ENCODE results near the gene EMX1.

The EMX1 gene

GRCh38 chr2:72963423-72964145 is 46.3 kb downstream of the EMX1 start:
- TF ChIP-seq ZIC2 (tag by site-specific recombination; IDR thresholded peaks at IDR 0.05) (peak; percentile 35), ZNF560 (tag by site-specific recombination; IDR thresholded peaks at IDR 0.05; ENCODE audit: borderline replicate concordance) (no peak)
- ChIA-PET POLR2A (no interaction called here), CTCF (interaction anchor here (0.6 to 1.3 kb wide), 7 partner anchors 10 to 346 kb away, joined by 3 to 8 read pairs (median 4); no protein-coding TSS in a partner anchor)
- H3K4me1 ChIP-seq (ENCODE audit: control insufficient read depth, insufficient read depth, low read length): no peaks in the 10 kb centered on the region
- H3K4me3 ChIP-seq (ENCODE audit: low read depth, low read length): no peak overlapping the region
- H3K27ac ChIP-seq (ENCODE audit: extremely low read depth, low read depth, low read length): no peak overlapping the region
- H3K36me3 ChIP-seq (ENCODE audit: control insufficient read depth in 2 of 2, insufficient read depth in 1 of 2, low read length in 2 of 2): peaks cover 0 to 10% of the 10 kb centered on the region in 2 experiments; a peak in 1 of 3 replicates
- H3K9me3 ChIP-seq (ENCODE audit: control insufficient read depth, insufficient read depth, low read depth, low read length): no peaks in the 10 kb centered on the region

- no peaks in the 10 kb centered on the region for H3K9me3 ChIP-seq (ENCODE audit: control insufficient read depth, insufficient read depth, low read depth, low read length)
Measured at GRCh38 chr2:72964146-72964525, 46.8 kb downstream of the EMX1 start.

GRCh38 chr2:72965016-72965415 is 47.7 kb downstream of the EMX1 start:
- POLR2A ChIA-PET: no interaction called here
- Histone ChIP-seq H3K4me3 (ENCODE audit: low read depth, low read length) (no peak overlapping the region), H3K36me3 (ENCODE audit: control insufficient read depth in 2 of 2, insufficient read depth in 1 of 2, low read length in 2 of 2) (peaks cover 0 to 10% of the 10 kb centered on the region in 2 experiments; a peak in 1 of 3 replicates), H3K4me1 (ENCODE audit: control insufficient read depth, insufficient read depth, low read length) (no peaks in the 10 kb centered on the region), H3K27ac (ENCODE audit: extremely low read depth, low read depth, low read length) (no peak overlapping the region), H3K9me3 (ENCODE audit: control insufficient read depth, insufficient read depth, low read depth, low read length) (no peaks in the 10 kb centered on the region)
- CTCF ChIA-PET: interaction anchor here (1.5 kb wide), 1 partner anchor 72 kb away, joined by 6 read pairs; no protein-coding TSS in a partner anchor
- TF ChIP-seq KLF10 (tag by site-specific recombination; IDR thresholded peaks at IDR 0.05): no peak
- TF ChIP-seq FEZF1 (tag by site-specific recombination; IDR thresholded peaks at IDR 0.05): no peak
- TF ChIP-seq ZBTB1 (tag by site-specific recombination; IDR thresholded peaks at IDR 0.05): no peak
- no peak for TF ChIP-seq KLF8 (tag by site-specific recombination; IDR thresholded peaks at IDR 0.05)
- TF ChIP-seq ZNF654 (tag by site-specific recombination; IDR thresholded peaks at IDR 0.05; ENCODE audit: low read depth): no peak
- TF ChIP-seq ZNF792 (tag by site-specific recombination; IDR thresholded peaks at IDR 0.05): no peak
- TF ChIP-seq ATF2 (tag by site-specific recombination; IDR thresholded peaks at IDR 0.05; ENCODE audit: low read depth): no peak
- TF ChIP-seq ZNF549 (tag by site-specific recombination; IDR thresholded peaks at IDR 0.05): no peak
- TF ChIP-seq ZNF670 (tag by site-specific recombination; IDR thresholded peaks at IDR 0.05; ENCODE audit: low read depth): no peak

More at GRCh38 chr2:72964146-72964525, 46.8 kb downstream of the EMX1 start:
- H3K27ac ChIP-seq (ENCODE audit: extremely low read depth, low read depth, low read length): no peak overlapping the region
- ChIA-PET POLR2A (no interaction called here), CTCF (interaction anchor here (0.6 to 1.3 kb wide), 4 partner anchors 25 to 199 kb away, joined by 3 to 4 read pairs (median 4); no protein-coding TSS in a partner anchor)
- no peak for TF ChIP-seq ZNF596 (tag by site-specific recombination; IDR thresholded peaks at IDR 0.05)
- no peak for TF ChIP-seq ZNF311 (tag by site-specific recombination; IDR thresholded peaks at IDR 0.05; ENCODE audit: borderline replicate concordance)
- no peak for TF ChIP-seq ZNF169 (tag by site-specific recombination; IDR thresholded peaks at IDR 0.05)
- TF ChIP-seq HOXC10 (CRISPR knock-in tag; IDR thresholded peaks at IDR 0.05): no peak
- TF ChIP-seq ZNF280C (tag by site-specific recombination; IDR thresholded peaks at IDR 0.05): no peak
- no peak for TF ChIP-seq ZNF223 (tag by site-specific recombination; IDR thresholded peaks at IDR 0.05)
- no peak for TF ChIP-seq ZNF514 (tag by site-specific recombination; IDR thresholded peaks at IDR 0.05)
- TF ChIP-seq ZNF350 (tag by site-specific recombination; IDR thresholded peaks at IDR 0.05): no peak
- TF ChIP-seq ZNF16 (tag by site-specific recombination; IDR thresholded peaks at IDR 0.05; ENCODE audit: low read depth): no peak
- no peak for TF ChIP-seq OVOL3 (tag by site-specific recombination; IDR thresholded peaks at IDR 0.05)
- TF ChIP-seq ZNF792 (tag by site-specific recombination; IDR thresholded peaks at IDR 0.05): no peak
- TF ChIP-seq ZNF148 (tag by site-specific recombination; IDR thresholded peaks at IDR 0.05; ENCODE audit: borderline replicate concordance): no peak
- H3K4me3 ChIP-seq (ENCODE audit: low read depth, low read length): no peak overlapping the region
- H3K36me3 ChIP-seq (ENCODE audit: control insufficient read depth in 2 of 2, insufficient read depth in 1 of 2, low read length in 2 of 2): peaks cover 0 to 10% of the 10 kb centered on the region in 2 experiments; a peak in 1 of 3 replicates
- no peaks in the 10 kb centered on the region for H3K4me1 ChIP-seq (ENCODE audit: control insufficient read depth, insufficient read depth, low read length)

Data from HEK293 (cell line).